Astrocyte of the hippocampus (primary cell): Measurements from ENCODE around the gene HTRA3.
"Not testable (repeated sequence)": the region's sequence is repeated elsewhere in the genome, so short reads cannot be mapped to it uniquely, and the experiment has no call there.

Experiments used
- DNase-seq: peaks from one replicate; pipeline ENCODE4 v3.0.0; 2011; ENCODE audit warnings: low read depth, low spot score

HTRA3 gene

DNA sequence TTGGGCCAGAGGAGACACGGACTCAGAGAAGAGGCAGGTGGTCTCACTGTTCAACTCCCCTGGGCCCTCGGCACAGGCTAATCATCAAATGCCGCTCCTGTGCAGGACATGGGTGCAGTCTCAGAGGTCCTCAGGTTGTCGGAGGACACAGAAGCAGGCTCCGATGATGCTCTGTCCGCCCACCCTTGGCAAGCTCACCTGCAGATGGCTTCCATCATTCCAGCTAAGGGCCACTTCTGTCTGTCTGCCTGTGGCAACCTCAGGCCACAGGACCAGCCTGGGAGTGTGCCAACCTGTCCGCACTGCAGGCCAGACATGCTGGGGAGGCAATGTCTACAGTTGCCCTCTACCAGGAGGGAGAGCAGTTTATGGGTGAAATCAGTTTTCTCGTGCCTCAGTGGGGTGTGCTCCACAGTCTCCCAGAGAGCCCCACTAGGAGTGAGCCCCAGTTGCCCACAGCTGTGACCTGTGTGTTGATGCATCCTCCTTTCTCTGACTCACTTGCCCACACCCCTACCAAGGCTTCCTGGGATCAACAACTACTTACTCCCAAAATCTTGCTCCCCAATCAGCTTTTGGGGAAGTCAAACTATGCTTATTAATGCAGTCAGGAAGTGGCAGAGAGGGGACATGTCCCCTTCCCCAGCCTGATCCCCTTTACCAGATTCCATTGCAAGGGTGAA is 55.9 kb downstream of the HTRA3 start:
- DNase-seq: no peak

DNA sequence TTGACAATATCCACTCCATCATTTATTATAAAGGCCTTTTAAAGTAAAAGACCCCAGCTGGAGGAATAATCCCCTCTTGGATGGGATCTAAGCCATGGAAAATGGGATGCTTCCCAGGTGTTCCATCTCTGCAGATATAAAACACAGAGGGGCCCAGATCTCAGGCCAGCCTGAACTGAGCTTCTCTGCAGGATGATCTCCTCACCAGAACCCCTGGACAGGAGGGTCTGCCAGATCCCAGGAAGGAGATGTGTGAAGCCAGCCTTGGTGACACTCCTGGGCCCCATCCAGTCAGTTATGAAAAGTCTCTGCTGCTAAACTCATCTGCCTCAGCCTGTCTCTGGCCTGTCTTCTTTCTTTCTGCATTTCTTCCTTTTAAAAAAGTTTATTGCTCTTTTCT is 56.7 kb downstream of the HTRA3 start:
- DNase-seq: no peak

DNA sequence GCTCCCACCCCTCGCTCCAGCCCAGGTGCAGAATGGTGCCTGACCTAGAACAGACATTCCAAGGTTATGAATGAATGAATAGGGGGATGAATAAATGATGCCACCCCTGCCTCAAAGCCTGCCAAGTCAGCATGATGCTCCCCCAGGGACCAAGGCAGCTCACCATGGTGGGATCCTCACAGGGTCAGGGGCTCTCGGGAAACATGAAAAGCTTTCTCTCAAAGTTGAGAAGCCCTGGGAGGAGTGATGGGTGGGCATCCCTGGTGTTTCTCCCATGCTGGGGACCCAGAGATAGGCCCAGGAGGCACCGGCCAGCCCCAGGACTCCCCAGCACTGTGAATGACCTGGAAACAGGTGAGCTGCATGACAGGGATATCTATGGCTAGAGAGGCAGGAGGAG is 58.9 kb downstream of the HTRA3 start:
- no peak for DNase-seq

DNA sequence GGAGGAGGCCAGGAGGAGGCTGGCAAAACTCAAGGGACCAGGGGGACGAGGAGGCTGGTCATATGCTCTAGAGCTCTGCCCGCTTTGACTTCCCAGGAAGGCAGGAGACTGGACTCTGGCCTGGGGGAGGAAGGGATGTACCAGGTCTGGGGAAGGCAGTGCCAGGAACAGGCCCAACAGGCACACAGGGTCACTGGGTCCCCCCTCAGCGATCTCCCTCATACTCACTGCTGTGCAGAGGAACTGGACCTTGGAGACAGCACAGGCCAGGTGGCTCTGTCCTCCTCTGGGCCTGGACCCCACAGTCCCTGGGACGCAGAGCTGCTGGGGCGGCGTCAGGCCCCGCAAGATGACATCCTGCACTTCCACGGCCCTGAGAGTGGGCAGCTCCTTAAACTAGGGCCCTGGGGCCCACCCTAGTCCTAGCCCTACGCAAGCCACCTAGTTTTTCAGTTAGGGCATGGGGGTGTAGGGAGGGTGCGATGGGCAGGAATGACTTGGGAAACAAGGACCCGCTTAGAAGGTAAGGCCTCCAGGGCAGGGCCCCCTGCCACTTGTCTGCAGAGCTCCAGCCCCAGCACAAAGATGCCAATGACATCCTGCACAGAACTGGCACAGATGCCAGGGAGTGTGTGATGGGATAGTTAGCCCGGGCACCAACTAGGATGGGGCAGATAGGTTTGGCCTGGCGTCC is 59.5 kb downstream of the HTRA3 start:
- DNase-seq: no peak

DNA sequence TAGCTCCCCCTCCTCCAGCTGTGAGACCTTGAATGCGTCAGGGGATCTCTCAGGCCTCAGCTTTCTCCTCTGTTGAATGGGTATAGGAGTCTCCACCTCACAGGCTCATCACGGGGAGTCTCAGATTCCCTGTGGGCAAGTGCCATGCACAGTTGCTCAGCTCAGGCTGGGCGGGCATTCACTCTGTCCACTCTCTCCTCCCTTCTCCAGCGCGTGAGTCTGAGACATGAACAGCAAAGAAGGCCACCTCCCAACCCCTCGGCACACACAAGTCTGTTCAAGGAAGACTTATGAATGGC is 60.0 kb downstream of the HTRA3 start:
- DNase-seq: no peak

DNA sequence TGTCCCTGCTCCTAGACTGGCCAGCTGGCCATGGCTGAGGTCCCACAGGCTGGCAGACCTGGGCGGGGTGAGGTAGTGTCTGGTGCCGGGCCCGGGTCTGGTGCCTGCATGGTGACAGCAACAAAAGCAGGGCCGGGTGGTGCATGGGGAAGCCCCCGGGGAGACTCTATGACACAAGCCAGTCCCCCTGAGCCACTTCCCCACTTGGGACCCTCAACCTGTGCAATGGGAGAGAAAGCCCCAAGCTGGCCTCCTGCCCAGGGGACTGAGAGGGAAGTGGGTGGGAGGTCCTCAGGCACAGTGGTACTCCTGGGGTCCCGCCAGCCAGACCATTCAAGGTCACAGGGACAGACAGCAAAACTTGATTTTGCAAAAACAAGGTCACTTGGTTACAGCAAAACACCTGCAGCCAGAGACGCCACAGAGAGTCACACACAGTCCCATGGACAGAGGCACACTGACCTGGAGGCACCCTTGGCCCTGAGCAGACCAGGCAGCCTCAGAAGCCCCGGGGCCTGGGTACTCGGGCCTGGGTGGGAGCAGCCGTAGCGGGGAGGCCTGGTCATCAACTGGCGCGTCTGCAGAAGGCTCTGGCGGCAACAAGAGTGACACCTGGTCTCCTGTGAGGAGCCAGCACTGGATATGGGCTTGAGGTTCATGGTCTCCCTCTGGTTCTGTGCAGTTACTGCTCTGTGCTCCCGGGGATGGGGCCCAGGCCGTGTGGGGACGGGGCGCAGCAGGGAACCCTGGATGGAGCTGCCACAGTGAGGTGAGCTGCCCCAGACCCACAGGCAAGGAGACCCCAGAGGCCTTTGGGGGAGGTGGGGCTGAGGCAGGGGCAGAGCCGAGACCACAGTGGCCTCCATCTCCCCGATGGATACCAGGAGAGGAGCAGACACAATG is 60.6 kb downstream of the HTRA3 start:
- DNase-seq: no peak

DNA sequence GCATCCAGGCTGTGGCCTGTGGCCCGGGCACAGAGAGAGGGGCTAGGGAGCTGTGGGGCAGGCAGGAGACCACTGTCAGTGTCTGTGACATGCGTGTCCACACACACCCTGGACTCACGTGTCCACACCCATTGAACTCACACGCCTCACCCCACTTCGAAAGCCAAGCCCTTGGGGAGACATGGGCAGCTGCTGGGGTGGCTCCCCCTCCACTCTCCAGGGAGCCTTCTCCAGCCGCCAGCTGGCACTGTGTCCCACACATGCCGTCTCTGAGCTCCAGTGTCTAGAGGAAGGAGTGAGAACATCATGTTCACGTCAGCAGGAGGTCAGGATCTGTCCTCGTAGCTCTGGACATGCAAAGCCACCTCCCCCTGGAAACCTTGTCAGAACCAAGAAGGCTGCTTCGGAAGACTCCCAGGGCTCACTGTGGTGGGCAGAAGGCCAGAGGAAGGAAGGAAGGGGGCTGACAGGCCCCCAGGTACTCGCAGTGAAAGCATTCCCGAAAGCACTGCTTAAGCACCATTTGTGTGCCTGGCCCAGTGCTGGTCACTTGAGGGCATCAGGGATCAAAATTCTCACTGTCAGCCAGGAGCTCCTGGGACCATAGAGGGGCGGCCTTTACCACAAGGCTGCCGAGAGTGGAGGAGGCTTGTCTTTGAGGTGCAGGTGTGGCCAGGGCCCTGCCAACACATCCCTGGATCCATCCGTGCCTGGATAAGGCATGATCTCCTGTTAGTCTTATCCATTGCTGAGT is 61.4 kb downstream of the HTRA3 start:
- no peak for DNase-seq

DNA sequence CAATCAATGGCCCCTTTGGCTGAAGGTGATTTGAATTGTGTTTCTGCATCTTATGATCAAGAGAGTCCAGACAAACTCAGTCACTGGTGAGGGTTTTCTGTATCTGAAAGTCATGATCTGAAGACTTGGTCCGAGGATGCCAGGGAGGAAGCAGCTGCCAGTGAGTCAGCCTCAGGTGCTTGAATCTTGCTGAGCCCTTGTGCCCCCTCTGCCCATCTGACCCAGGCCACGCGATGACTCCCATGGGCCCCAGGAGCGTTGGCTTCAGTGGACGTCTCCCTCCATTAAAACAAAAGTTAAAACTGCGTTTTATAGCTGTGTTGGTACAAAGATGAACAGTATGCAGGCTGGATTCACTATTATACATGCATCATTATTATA is 62.0 kb downstream of the HTRA3 start:
- DNase-seq: no peak

DNA sequence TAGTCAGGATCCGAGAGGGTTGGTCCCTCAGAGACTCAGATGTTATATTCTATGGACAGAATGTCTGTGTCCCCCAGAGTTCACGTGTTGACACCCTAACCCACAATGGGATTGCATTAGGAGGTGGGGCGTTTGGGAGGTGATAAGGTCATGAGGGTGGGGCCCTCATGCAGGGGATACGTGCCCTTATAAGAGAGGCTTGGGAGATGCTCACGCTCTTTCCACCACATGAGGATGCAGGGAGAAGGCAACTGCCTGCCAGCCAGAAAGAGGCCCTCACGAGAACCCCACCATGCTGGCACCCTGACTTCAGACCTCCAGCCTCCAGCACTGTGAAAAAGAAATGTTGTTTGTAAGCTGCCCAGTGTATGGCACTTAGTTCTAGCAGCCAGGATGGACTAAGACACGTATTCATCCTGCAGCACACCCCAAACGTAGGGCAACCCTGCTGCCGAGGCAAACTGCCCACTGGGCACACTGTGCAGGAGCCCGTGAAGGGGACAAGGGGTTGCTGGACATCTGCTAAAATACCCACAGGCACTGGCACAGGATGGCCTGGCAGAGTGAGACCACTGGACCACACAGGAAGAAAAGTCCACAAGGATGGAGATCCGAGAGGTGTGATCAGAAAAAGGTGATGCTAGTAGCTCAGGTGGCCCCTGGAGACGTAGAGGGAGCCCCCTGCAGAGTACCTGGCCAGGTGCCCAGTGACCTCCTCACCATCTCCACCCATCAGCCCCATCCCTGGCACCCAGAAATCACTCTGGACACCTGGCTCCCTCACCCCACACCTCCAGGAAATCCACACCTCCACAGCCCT is 62.7 kb downstream of the HTRA3 start:
- no peak for DNase-seq

DNA sequence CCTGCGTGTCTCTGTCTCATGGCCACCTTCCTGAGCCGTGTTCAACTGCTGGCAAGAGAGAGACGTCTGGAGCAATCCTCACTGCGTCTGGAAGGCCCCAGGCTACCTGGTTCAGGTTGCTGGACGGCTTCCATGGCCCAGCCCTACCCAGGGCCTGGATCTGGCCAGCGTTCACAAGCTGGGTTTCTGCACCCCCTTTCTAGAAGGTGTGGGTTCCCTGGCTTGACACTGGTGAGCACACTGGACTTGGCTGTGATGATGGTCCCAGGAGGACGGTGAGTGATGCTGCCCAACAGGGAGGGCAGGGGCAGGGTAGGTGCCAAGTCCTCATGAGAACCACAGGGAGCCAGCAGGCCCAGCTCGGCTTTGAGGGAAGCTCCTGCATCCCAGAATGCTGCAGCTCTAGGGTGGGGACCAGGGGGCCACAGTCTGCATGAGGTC is 63.4 kb downstream of the HTRA3 start:
- no peak for DNase-seq

DNA sequence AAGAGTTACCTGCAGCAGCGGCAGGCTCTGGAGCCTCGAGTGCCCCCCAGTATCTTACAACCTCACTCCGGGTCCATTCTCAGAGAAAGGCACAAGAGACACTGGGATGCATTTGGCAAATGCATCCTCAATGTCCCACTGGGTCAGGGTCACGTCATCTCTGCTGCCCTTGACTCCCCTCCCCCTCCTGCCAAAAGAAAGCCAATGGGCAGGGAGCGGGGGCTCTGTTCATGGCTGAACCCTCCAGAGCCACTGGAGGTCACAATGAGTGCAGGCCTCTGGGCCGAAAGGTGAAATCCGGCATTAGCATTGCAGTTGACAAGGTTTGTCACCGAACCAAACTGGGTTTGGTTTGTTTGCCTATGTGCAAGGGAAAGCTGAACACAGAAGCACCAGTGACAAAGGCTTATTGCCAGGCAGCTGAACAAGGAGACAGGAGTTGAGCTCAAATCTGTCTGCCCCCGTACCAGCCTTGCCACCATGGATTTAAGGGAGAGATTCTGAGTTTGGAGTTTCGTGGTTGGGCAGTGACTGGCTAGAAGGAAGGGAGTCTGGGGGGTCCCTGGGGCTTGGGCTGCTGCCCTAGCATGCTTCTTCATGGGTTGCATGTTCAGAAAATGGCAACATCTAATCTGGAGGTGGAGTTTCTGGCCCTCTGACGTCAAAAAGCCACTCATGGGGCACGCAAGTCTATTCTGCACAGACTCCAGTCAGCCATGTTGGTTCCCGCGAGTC is 64.3 kb downstream of the HTRA3 start:
- DNase-seq: no peak

DNA sequence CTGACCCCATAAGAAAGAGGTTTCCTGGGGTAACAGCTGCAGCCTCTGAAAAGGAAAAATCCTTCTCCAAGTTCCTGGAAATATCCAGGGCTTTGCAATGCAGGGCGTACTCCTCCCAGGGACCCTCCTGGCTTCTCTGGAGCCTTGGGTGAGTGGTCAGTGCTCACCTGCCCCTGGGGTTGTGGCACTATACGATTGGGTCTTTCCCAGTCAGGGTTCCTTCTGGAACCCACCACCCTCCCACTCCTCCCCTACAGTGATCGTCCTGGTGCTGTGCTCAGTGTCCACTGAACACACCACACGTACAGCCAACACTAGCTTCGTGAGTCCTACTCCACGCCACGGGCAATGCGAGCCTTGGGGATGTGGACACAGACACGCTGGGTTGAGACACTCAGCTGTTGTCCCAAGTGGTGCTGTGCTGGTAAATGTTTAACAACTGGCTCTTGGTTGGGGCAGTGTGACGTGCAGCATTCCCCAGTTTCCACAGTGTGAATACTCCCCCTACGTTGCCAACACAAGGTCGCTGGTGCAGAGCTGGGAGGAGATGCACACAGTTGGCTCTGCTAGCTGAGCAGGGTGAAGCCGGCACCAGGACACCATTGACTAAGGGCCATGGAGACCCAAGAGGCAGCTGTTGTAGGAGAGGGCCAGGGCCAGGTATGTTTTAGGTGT is 65.4 kb downstream of the HTRA3 start:
- DNase-seq: no peak

DNA sequence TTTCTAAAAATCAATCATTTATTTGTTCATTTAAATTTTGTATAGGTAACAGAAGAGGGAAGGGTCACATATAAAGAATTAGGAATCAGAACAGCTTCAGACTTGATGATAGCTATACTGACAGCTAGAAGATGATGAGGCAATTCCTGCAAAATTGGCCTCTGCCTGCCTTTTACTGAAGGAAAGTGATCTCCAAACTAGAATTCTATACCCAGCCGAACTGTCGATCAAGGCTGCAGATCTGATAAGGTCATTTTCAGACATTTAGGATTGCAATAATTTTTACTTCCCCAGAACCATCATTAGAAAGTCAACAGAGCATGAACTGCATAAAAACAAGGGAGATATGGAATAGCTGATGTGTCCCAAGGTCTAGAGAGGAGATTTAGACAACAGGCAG is 66.3 kb downstream of the HTRA3 start:
- no peak for DNase-seq

DNA sequence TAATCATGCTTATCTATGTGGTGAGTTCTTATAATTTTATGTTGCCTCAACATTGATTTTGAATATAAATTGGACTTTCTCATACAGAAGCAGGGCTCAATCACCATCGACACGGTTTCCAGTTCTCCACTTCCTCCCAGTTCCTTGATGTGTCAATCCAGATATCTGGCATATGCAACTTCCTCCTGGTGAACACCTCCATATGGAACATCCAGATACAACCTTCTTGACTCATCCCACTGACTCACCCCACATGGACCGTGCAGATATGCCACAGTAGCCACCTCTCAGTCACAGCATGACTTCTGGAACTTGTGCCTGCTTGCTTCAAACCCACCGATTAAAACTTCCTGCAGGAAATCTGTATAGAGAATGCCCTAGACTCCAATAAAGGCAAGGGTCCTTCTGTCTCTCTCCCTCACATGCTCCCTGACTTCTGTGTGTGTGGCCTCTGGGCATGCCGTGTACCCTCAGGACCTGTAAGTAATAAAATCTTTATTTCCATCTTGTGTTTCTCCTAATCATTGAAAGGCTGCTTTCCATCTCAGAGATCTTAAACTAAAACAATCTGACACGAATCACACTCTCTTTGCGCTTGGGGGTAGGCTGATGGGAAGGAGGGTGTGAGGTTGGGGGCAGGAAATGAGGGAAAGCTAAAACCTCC is 67.0 kb downstream of the HTRA3 start:
- no peak for DNase-seq

DNA sequence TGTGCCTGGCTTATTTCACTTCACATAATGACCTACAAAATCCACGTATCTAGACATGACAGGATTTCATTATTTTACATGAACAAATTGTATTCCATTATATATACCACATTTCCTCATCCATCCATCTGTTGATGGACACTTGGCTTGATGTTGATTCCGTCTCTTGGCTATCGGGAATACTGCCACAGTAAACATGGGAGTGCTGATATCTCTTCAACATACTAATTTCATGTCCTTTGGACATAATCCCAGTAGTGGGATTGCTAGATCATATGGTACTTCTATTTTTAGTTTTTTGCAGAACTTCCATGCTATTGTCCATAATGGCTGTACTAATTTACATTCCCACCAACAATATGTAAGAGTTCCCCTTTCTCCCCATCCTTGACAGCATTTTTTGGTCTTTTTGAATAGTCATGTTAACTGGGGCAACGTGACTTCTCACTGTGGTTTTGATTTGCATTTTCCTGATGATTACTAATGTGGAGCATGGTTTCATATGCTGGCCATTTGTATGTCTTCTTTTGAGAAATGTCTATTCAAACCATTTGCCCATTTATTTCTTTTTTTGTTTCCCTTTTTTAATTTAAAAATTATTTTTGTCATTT is 68.9 kb downstream of the HTRA3 start:
- DNase-seq: no peak

DNA sequence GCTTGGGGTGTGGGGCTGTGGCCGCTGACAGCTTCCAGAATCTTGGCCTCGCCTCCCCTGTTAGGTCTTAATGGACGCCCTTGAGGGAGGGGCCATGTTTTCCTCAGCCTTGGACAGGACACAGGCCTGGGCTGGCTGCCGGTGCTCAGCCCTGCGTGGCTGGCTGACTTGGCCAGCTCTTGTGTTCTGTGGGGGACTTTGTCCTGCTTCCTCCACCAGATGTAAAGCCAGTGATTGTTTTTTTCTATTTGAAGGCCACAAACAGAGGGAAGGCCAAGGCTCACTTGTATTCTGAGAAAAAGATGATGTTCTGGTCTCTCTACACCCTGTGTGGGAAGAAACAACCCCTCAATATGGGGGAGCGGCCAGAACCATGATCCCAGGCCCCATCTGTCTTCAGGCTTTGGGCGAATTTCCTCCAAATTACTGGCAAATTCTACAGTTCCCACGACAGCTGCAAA is 71.3 kb downstream of the HTRA3 start:
- DNase-seq: no peak

DNA sequence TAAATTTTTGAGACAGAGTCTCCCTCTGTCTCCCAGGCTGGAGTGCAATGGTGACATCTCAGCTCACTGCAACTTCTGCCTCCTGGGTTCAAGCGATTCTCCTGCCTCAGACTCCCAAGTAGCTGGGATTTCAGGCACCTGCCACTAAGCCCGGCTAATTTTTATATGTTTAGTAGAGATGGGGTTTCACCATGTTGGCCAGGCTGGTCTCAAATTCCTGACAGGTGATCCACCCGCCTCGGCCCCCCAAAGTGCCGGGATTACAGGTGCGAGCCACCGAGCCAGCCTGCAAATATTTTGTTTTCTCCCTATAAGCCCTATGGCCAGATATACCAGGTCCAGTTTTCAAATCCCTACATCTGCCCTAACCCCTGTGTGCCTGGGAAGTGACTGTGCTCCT is 71.7 kb downstream of the HTRA3 start:
- not testable (repeated sequence) for DNase-seq

DNA sequence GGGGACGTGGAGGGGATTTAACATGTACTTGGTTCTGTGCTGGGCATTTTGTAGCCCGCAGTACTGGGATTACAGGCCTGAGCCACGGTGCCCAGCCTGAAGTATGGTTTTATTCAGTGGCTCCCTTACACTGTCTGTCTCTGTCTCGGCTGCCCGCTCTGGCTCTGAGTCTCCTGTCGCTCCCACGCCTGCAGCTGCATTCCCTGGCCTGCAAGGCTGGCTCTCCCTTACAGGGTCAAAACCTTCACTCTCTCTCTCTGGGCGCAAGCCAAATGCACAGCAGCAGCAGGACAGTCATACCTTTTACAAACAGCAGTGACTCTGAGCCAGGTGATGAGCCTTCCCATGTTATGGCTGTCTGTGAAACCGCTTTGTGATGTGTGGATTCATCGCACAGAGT is 72.1 kb downstream of the HTRA3 start:
- DNase-seq: no peak
